SK-N-MC (cell line): ENCODE data around the gene MCRS1.

Experiments used
- DNase-seq: peaks from one replicate; pipeline ENCODE4 v3.0.0-alpha.2; 2011; ENCODE audit warnings: low read depth, low spot score
- H3K27ac ChIP-seq: fragments of 200-600 bp; sonication (generic); 2 replicates; pipeline ENCODE4 v1.5.1; 2016; ENCODE audit warnings: mixed run types
- H3K36me3 ChIP-seq: fragments of 200-600 bp; sonication (generic); 2 replicates; pipeline ENCODE4 v1.6.1; 2017; ENCODE audit warnings: antibody characterized with exemption, low read length, mixed read lengths; ENCODE audit not compliant: insufficient read depth
- H3K4me3 ChIP-seq: fragments of 200-600 bp; sonication (generic); 2 replicates; pipeline ENCODE4 v1.5.1; 2016
- H3K9ac ChIP-seq: fragments of 200-600 bp; sonication (generic); 2 replicates; pipeline ENCODE4 v1.8.0; 2017; ENCODE audit warnings: mixed run types, mixed read lengths; ENCODE audit not compliant: insufficient read length
- H3K9me3 ChIP-seq: fragments of 200-600 bp; sonication (generic); 2 replicates; pipeline ENCODE4 v1.6.1; 2017; ENCODE audit warnings: low read depth, mild to moderate bottlenecking, antibody characterized with exemption, low read length, moderate library complexity, mixed read lengths
- EZH2 ChIP-seq: fragments of 200-600 bp; sonication (generic); IDR thresholded peaks from one replicate; pipeline ENCODE4 v1.6.1; 2017; ENCODE audit warnings: antibody characterized with exemption
- FOXP2 ChIP-seq: optimal IDR thresholded peaks from 2 replicates; pipeline ENCODE3; 2011; ENCODE audit warnings: mild to moderate bottlenecking, moderate library complexity; ENCODE audit not compliant: insufficient read depth; ENCODE audit errors: extremely low read length, control extremely low read depth
- POLR2AphosphoS5 ChIP-seq: IDR thresholded peaks from 2 replicates; pipeline ENCODE4 v1.6.1; 2012; ENCODE audit warnings: mild to moderate bottlenecking, low read depth, low read length, borderline replicate concordance

The MCRS1 gene

GRCh38 chr12:49527361-49528130 lies 40.4 kb downstream of the MCRS1 start:
- TF ChIP-seq POLR2AphosphoS5 (no peak), EZH2 (no peak), FOXP2 (no peak)
- peak overlapping the region; percentile 26; the same call in 1 of the 2 replicates for H3K27ac ChIP-seq
- no peak for DNase-seq
- H3K36me3 ChIP-seq: peaks cover 39% of the 10 kb centered on the region
- H3K4me3 ChIP-seq: no peak overlapping the region
- no peaks in the 10 kb centered on the region for H3K9me3 ChIP-seq
- no peak overlapping the region for H3K9ac ChIP-seq

DNA sequence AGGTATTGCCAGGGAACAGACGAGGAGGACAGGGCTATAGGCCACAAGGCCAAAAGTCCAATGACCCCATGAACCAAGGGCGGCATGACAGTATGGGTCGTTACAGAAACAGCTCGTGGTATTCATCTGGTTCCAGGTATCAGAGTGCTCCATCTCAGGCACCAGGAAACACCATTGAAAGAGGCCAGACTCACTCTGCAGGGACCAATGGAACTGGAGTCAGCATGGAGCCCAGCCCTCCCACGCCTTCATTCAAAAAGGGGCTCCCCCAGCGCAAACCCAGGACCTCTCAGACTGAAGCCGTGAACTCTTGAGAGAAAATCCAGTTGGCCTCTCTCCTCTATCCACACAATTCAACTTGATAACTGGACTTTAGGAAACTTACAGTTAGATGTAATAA lies 42.0 kb downstream of the MCRS1 start:
- Histone ChIP-seq H3K36me3 (peaks cover 51% of the 10 kb centered on the region), H3K27ac (no peak overlapping the region), H3K9ac (no peak overlapping the region), H3K4me3 (no peak overlapping the region), H3K9me3 (no peaks in the 10 kb centered on the region)
- no peak for DNase-seq
- TF ChIP-seq FOXP2 (no peak), POLR2AphosphoS5 (no peak), EZH2 (no peak)

DNA sequence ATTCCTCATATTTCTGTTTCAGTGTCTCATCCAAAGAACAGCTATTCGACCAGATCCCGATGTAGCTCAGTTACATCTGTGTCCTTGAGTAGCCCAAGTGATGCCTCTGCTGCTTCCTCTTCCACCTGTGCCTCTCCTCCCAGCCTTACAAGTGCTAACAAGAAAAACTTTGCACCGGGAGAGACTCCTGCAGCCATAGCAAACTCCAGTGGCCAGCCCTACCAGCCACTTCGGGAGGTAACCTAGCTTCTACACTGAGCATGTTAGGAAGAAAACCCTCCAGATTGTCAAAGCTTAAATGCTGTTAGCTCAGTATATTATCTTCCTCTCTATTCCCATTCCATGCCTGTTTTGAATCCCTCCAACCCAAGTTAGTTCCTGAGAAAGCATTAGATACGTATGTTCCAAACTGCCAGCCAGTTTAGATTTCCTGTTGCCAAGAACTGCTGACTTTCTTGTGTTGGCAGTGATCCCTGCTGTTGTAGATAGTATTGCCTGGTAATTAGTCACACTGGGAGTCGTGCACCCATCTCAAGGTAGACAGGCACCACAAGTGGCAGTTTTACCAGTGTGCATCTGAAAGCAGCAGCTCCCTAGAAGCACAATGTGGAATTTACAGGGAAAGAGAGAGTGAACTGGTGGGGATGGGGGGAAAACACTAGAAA lies 43.1 kb downstream of the MCRS1 start:
- H3K27ac ChIP-seq: no peak overlapping the region
- peaks cover 53% of the 10 kb centered on the region for H3K36me3 ChIP-seq
- TF ChIP-seq FOXP2 (no peak), EZH2 (no peak), POLR2AphosphoS5 (no peak)
- no peak for DNase-seq
- no peak overlapping the region for H3K4me3 ChIP-seq
- no peak overlapping the region for H3K9ac ChIP-seq
- no peaks in the 10 kb centered on the region for H3K9me3 ChIP-seq

- H3K27ac ChIP-seq: no peak overlapping the region
- H3K4me3 ChIP-seq: no peak overlapping the region
- H3K9ac ChIP-seq: no peak overlapping the region
Measured at GRCh38 chr12:49521389-49521788, 46.6 kb downstream of the MCRS1 start.

GRCh38 chr12:49519574-49519936 lies 48.4 kb downstream of the MCRS1 start:
- H3K4me3 ChIP-seq: no peak overlapping the region
- no peak overlapping the region for H3K27ac ChIP-seq
- TF ChIP-seq POLR2AphosphoS5 (no peak), EZH2 (no peak), FOXP2 (no peak)
- no peak for DNase-seq
- H3K9ac ChIP-seq: no peak overlapping the region
- H3K9me3 ChIP-seq: no peaks in the 10 kb centered on the region
- peaks cover 28% of the 10 kb centered on the region for H3K36me3 ChIP-seq

More at GRCh38 chr12:49521389-49521788, 46.6 kb downstream of the MCRS1 start:
- peaks cover 46% of the 10 kb centered on the region for H3K36me3 ChIP-seq
- H3K9me3 ChIP-seq: no peaks in the 10 kb centered on the region
- no peak for DNase-seq
- no peak for TF ChIP-seq EZH2
- TF ChIP-seq FOXP2: no peak
- no peak for TF ChIP-seq POLR2AphosphoS5

- TF ChIP-seq POLR2AphosphoS5 (no peak), EZH2 (no peak), FOXP2 (no peak)
- no peak for DNase-seq
- no peak overlapping the region for H3K4me3 ChIP-seq
- H3K36me3 ChIP-seq: peaks cover 23% of the 10 kb centered on the region
- no peaks in the 10 kb centered on the region for H3K9me3 ChIP-seq
- no peak overlapping the region for H3K9ac ChIP-seq
- peak overlapping the region; percentile 51; the same call in 1 of the 2 replicates for H3K27ac ChIP-seq
Measured at GRCh38 chr12:49518914-49519573, 48.9 kb downstream of the MCRS1 start.

- Histone ChIP-seq H3K36me3 (peaks cover 4% of the 10 kb centered on the region; the same call in 1 of the 2 replicates), H3K9me3 (no peaks in the 10 kb centered on the region), H3K27ac (no peak overlapping the region), H3K9ac (no peak overlapping the region), H3K4me3 (no peak overlapping the region)
- no peak for TF ChIP-seq POLR2AphosphoS5
- TF ChIP-seq FOXP2: no peak
- no peak for TF ChIP-seq EZH2
- no peak for DNase-seq
Measured at GRCh38 chr12:49515266-49515665, 52.7 kb downstream of the MCRS1 start.

DNA sequence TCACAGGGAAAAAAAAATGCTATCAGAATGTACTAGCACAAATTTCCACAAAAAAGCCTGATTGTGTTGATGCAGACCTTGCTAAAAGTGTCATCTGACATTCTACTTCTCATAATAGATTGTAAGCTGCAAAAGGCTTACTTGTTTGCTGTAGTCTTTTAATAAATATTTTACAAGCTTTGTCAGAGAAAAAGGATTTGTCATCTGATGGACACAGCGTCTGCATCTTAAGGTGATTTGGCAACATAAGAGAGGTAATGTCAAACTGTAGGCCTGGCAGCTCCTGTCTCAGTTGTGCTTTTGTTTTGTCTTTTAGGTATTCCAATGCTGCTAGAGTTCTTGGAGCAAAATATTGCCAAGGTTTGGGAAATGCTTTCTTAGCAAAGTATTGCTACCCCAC lies 55.4 kb downstream of the MCRS1 start:
- TF ChIP-seq EZH2: no peak
- no peak for TF ChIP-seq FOXP2
- no peak for TF ChIP-seq POLR2AphosphoS5
- Histone ChIP-seq H3K36me3 (peaks cover 4% of the 10 kb centered on the region; the same call in 1 of the 2 replicates), H3K4me3 (no peak overlapping the region), H3K9me3 (no peaks in the 10 kb centered on the region), H3K27ac (0 out of 2 replicates have a peak overlapping the region, but pooled peaks have one; percentile 30), H3K9ac (no peak overlapping the region)
- no peak for DNase-seq
